SK-N-SH treated with all-trans-retinoic acid at 6 μM for 48 hours (cell line): ENCODE results near the gene PNKD.

Source experiments
- ISL1 ChIP-seq: fragments of 250-450 bp; sonication (Bioruptor Pico); IDR thresholded peaks from 2 replicates; pipeline ENCODE4 v2.1.2; 2022; ENCODE audit warnings: mild to moderate bottlenecking, moderate library complexity
- ZFP30 ChIP-seq: fragments of 450-650 bp; formaldehyde crosslinking; IDR thresholded peaks from 2 replicates; pipeline ENCODE4 v1.5.0; 2022; ENCODE audit warnings: mild to moderate bottlenecking, moderate library complexity

DNA sequence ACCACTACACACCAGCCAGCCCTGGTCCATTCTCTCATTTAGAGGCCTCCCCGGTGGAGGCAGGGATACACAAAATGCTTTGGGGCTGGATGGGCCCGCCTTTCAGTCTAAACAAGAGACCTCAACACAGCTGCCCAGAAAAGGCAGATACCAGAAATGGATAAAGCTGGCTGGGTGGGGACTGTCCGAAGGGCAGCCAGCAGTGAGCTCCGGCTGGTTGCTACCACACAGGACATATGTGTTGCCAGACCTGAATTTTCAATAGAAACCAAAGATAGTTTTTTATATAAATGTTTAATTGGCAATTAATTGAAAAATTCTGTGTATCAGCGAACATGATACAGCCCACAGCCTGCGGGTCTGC is 8.1 kb upstream of the PNKD start:
- TF ChIP-seq ISL1 (CRISPR knock-in tag) (no peak), ZFP30 (no peak)
